ENCODE results near the gene DNAJC6. TPM values are rescaled to one million over a fixed set of nuclear protein-coding genes. Genes with fewer than 3 reads are reported as not detected.

Gene DNAJC6
- total RNA-seq, 1 experiment from 2014 or later = 15.6 TPM

DNA sequence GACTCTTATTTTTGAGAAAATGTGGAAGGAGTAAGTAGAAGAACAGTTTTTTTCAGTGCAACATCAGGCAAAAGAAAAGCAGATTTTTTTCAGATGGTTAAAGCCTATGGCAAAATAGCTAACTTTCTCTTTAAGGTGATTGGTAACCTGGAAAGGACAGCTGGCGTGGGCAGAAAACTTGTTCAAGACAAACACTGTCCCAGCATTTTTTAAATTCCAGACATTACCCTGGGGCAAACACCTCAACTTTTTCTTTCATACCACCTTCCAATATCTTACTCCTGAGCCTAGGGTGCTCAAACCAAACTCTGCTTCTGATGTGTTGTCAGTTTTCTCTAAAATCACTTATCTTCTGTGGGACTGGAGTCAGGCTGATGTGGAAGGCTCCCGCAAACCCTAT is 108.4 kb downstream of the DNAJC6 start:
- H3K4me2 ChIP-seq = peak overlapping the region; percentile 72; the same call in 1 of the 2 replicates
- no TSS peak for BruUV-seq (replicated peaks)
- peak overlapping the region; percentile 20; the same call in 1 of the 2 replicates for H3K27ac ChIP-seq
- ChIA-PET POLR2A (ENCODE audit: unreplicated experiment) (interaction anchor here (0.6 to 0.7 kb wide), 4 partner anchors 51 to 537 kb away, joined by 3 to 6 read pairs (median 3); no protein-coding TSS in a partner anchor), CTCF (no interaction called here)
- no peaks in the 10 kb centered on the region for H4K20me1 ChIP-seq (ENCODE audit: insufficient read depth)
- peaks cover 14% of the 10 kb centered on the region; the same call in 1 of the 2 replicates for H3F3A ChIP-seq (ENCODE audit: insufficient read depth, low read depth)
- no peaks in the 10 kb centered on the region for H3K36me3 ChIP-seq (ENCODE audit: low read depth)
- no peaks in the 10 kb centered on the region for H3K9me3 ChIP-seq (ENCODE audit: insufficient read depth, low read depth)
- no peaks in the 10 kb centered on the region for H3K9me2 ChIP-seq (ENCODE audit: insufficient read depth)
- DNase-seq = peak; percentile 53 to 55
- no peak overlapping the region for H2AFZ ChIP-seq
- intact Hi-C loops (cut with micrococcal nuclease; ENCODE audit: unreplicated experiment) = no loop called here
- TF ChIP-seq EZH2 (IDR thresholded peaks at IDR 0.05; ENCODE audit: low read depth) = no peak
- TF ChIP-seq, protein P1, sequence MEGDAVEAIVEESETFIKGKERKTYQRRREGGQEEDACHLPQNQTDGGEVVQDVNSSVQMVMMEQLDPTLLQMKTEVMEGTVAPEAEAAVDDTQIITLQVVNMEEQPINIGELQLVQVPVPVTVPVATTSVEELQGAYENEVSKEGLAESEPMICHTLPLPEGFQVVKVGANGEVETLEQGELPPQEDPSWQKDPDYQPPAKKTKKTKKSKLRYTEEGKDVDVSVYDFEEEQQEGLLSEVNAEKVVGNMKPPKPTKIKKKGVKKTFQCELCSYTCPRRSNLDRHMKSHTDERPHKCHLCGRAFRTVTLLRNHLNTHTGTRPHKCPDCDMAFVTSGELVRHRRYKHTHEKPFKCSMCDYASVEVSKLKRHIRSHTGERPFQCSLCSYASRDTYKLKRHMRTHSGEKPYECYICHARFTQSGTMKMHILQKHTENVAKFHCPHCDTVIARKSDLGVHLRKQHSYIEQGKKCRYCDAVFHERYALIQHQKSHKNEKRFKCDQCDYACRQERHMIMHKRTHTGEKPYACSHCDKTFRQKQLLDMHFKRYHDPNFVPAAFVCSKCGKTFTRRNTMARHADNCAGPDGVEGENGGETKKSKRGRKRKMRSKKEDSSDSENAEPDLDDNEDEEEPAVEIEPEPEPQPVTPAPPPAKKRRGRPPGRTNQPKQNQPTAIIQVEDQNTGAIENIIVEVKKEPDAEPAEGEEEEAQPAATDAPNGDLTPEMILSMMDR (conservative IDR thresholded peaks at IDR 0.05) = no peak
- H3K27me3 ChIP-seq (ENCODE audit: insufficient read depth, low read depth) = no peaks in the 10 kb centered on the region
- peaks cover 19% of the 10 kb centered on the region for H3K79me2 ChIP-seq (ENCODE audit: low read depth)
- H3K4me1 ChIP-seq (replicated peaks; ENCODE audit: insufficient read depth) = peaks cover 34% of the 10 kb centered on the region
- no peak overlapping the region for H3K4me3 ChIP-seq

- peak overlapping the region; percentile 72 for H3K4me2 ChIP-seq
- peak overlapping the region; percentile 84; the same call in 1 of the 2 replicates for H2AFZ ChIP-seq
- H3K9me2 ChIP-seq (ENCODE audit: insufficient read depth) = no peaks in the 10 kb centered on the region
- no peak overlapping the region; the same call in 1 of the 2 replicates for H3K4me3 ChIP-seq
- H3K9me3 ChIP-seq (ENCODE audit: insufficient read depth, low read depth) = no peaks in the 10 kb centered on the region
- H3K36me3 ChIP-seq (ENCODE audit: low read depth) = no peaks in the 10 kb centered on the region
- peaks cover 19% of the 10 kb centered on the region; the same call in 1 of the 2 replicates for H3F3A ChIP-seq (ENCODE audit: insufficient read depth, low read depth)
- H3K4me1 ChIP-seq (replicated peaks; ENCODE audit: insufficient read depth) = peaks cover 44% of the 10 kb centered on the region
- H4K20me1 ChIP-seq (ENCODE audit: insufficient read depth) = no peaks in the 10 kb centered on the region
- intact Hi-C loops (cut with micrococcal nuclease; ENCODE audit: unreplicated experiment) = no loop called here
- H3K27me3 ChIP-seq (ENCODE audit: insufficient read depth, low read depth) = no peaks in the 10 kb centered on the region
- 0 out of 2 replicates have a peak overlapping the region, but pooled peaks have one; percentile 20 for H3K27ac ChIP-seq
- H3K79me2 ChIP-seq (ENCODE audit: low read depth) = peaks cover 28% of the 10 kb centered on the region
- DNase-seq = no peak
- TF ChIP-seq, protein P1 (conservative IDR thresholded peaks at IDR 0.05) = no peak
- TF ChIP-seq EZH2 (IDR thresholded peaks at IDR 0.05; ENCODE audit: low read depth) = no peak
- no TSS peak for BruUV-seq (replicated peaks)
- ChIA-PET POLR2A (ENCODE audit: unreplicated experiment) (interaction anchor here (0.6 kb wide), 1 partner anchor 171 kb away, joined by 6 read pairs; no protein-coding TSS in a partner anchor), CTCF (interaction anchor here (0.7 kb wide), 1 partner anchor 79 kb away, joined by 4 read pairs; no protein-coding TSS in a partner anchor)
These were observed 109.3 kb downstream of the DNAJC6 start for GRCh38 chr1:65418522-65419185.

GRCh38 chr1:65419681-65420589 is 110.6 kb downstream of the DNAJC6 start:
- no peaks in the 10 kb centered on the region for H3K9me2 ChIP-seq (ENCODE audit: insufficient read depth)
- TF ChIP-seq EZH2 (IDR thresholded peaks at IDR 0.05; ENCODE audit: low read depth) = no peak
- TF ChIP-seq, protein P1 (conservative IDR thresholded peaks at IDR 0.05) = no peak
- peak overlapping the region; percentile 59 for H3K4me3 ChIP-seq
- H3K36me3 ChIP-seq (ENCODE audit: low read depth) = peaks cover 5% of the 10 kb centered on the region; the same call in 1 of the 2 replicates
- no TSS peak for BruUV-seq (replicated peaks)
- intact Hi-C loops (cut with micrococcal nuclease; ENCODE audit: unreplicated experiment) = loop anchor here (1.0 to 5.0 kb wide), 8 partner anchors 15 to 1078 kb away; partner anchors contain the start of gene DNAJC6
- peaks cover 39% of the 10 kb centered on the region for H3K79me2 ChIP-seq (ENCODE audit: low read depth)
- peak overlapping the region; percentile 72 for H3K4me2 ChIP-seq
- H3F3A ChIP-seq (ENCODE audit: insufficient read depth, low read depth) = peaks cover 29% of the 10 kb centered on the region
- no peaks in the 10 kb centered on the region for H3K9me3 ChIP-seq (ENCODE audit: insufficient read depth, low read depth)
- peak; percentile 88 to 99 for DNase-seq
- H3K27me3 ChIP-seq (ENCODE audit: insufficient read depth, low read depth) = no peaks in the 10 kb centered on the region
- H4K20me1 ChIP-seq (ENCODE audit: insufficient read depth) = no peaks in the 10 kb centered on the region
- peak overlapping the region; percentile 90 for H3K27ac ChIP-seq
- H2AFZ ChIP-seq = peak overlapping the region; percentile 84
- ChIA-PET POLR2A (ENCODE audit: unreplicated experiment) (interaction anchor here (0.5 to 1.2 kb wide), 11 partner anchors 15 to 521 kb away, joined by 3 to 44 read pairs (median 5); no protein-coding TSS in a partner anchor), CTCF (interaction anchor here (0.5 to 1.3 kb wide), 10 partner anchors 9 to 268 kb away, joined by 3 to 9 read pairs (median 4); partner anchors contain the start of gene DNAJC6)
- H3K4me1 ChIP-seq (replicated peaks; ENCODE audit: insufficient read depth) = peaks cover 55% of the 10 kb centered on the region
